ENCODE results near the gene AHCY.

Gene AHCY

GRCh38 chr20:34311118-34312023, 8.2 kb upstream of the AHCY start:
- in situ Hi-C loops (cut with HindIII; ENCODE audit: low sequenced_read_pairs): no loop called here
- TF ChIP-seq, protein P1, sequence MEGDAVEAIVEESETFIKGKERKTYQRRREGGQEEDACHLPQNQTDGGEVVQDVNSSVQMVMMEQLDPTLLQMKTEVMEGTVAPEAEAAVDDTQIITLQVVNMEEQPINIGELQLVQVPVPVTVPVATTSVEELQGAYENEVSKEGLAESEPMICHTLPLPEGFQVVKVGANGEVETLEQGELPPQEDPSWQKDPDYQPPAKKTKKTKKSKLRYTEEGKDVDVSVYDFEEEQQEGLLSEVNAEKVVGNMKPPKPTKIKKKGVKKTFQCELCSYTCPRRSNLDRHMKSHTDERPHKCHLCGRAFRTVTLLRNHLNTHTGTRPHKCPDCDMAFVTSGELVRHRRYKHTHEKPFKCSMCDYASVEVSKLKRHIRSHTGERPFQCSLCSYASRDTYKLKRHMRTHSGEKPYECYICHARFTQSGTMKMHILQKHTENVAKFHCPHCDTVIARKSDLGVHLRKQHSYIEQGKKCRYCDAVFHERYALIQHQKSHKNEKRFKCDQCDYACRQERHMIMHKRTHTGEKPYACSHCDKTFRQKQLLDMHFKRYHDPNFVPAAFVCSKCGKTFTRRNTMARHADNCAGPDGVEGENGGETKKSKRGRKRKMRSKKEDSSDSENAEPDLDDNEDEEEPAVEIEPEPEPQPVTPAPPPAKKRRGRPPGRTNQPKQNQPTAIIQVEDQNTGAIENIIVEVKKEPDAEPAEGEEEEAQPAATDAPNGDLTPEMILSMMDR (IDR thresholded peaks at IDR 0.05; ENCODE audit: low read depth, low read length): peak; percentile 23
- DNase-seq (ENCODE audit: low read depth, low spot score): no peak
- H3K4me3 ChIP-seq (ENCODE audit: low read depth, low read length): peak overlapping the region; percentile 10

GRCh38 chr20:34310481-34311117, 7.4 kb upstream of the AHCY start:
- DNase-seq (ENCODE audit: low read depth, low spot score): no peak
- H3K4me3 ChIP-seq (ENCODE audit: low read depth, low read length): no peak overlapping the region
- TF ChIP-seq, protein P1 (IDR thresholded peaks at IDR 0.05; ENCODE audit: low read depth, low read length): no peak
- in situ Hi-C loops (cut with HindIII; ENCODE audit: low sequenced_read_pairs): no loop called here

GRCh38 chr20:34309691-34310090, 6.5 kb upstream of the AHCY start:
- TF ChIP-seq, protein P1 (IDR thresholded peaks at IDR 0.05; ENCODE audit: low read depth, low read length): no peak
- H3K4me3 ChIP-seq (ENCODE audit: low read depth, low read length): no peak overlapping the region
- no peak for DNase-seq (ENCODE audit: low read depth, low spot score)
- in situ Hi-C loops (cut with HindIII; ENCODE audit: low sequenced_read_pairs): no loop called here

DNA sequence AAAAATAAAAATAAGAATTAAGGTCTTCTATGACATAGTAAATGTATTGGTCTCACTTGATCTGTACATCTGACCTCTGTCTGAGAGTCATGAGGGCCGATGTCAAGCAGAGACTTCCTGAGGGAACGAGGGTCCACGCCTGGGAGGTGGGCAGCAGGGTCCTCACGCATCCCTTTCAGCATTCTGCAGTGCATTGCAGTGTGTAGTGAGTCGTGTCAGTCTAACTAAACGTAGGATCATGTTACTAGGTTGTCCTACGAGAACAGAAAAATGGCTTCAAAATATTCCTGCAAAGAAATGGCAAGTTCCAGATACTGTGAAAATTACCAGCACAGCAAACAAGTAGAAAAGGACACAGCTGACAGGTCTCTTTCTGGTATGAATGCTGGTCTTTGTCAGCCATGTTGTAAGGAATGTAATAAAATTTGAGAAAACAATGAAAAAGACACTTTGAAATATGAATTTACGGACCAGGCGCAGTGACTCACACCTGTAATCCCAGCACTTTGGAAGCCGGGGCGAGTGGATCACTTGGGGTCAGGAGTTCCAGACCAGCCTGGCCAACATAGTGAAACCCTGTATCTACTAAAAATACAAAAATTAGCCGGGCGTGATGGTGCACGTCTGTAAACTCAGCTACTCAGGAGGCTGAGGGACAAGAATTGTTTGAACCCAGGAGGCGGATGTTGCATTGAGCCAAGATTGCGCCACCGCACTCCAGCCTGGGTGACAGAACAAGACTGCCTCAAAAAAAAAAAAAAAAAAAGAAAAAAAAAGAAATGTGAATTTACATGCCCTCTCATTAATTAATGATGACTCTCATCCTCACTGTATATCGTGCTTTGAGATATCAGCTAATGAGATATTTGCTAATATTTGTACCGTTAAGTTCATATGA, 2.4 kb upstream of the AHCY start:
- TF ChIP-seq, protein P1 (IDR thresholded peaks at IDR 0.05; ENCODE audit: low read depth, low read length): no peak
- in situ Hi-C loops (cut with HindIII; ENCODE audit: low sequenced_read_pairs): no loop called here
- H3K4me3 ChIP-seq (ENCODE audit: low read depth, low read length): no peak overlapping the region
- DNase-seq (ENCODE audit: low read depth, low spot score): no peak

DNA sequence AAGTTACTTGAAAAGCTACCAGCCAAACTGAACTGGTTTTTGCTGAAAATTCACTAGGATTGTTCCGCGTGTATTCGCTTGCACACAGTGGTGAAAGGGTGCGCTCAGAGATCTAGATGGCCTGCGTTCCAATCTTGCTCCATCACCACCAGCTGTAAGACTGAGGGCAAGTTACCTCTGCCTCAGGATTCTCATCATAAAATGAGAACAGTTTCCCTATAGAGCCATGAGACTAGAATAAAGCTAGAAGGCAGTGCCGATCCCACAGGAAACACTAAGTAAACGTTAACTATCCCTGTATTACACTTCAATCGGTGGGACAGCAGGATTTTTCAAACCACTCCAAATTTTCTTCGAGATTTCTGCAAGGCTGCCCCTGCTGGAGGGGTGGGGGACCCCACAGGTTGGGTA, 838 bp downstream of the AHCY start:
- TF ChIP-seq, protein P1 (IDR thresholded peaks at IDR 0.05; ENCODE audit: low read depth, low read length): peak; percentile 24
- DNase-seq (ENCODE audit: low read depth, low spot score): peak; percentile 35
- in situ Hi-C loops (cut with HindIII; ENCODE audit: low sequenced_read_pairs): no loop called here
- H3K4me3 ChIP-seq (ENCODE audit: low read depth, low read length): peak overlapping the region; percentile 80

Measured in astrocyte of the spinal cord (primary cell).